Measurements from ENCODE around the gene UBXN10.
A peak's percentile ranks its signal among the peaks of the same experiment; 100 is the strongest.
"Not testable (repeated sequence)": the region's sequence is repeated elsewhere in the genome, so short reads cannot be mapped to it uniquely, and the experiment has no call there.

UBXN10 gene

DNA sequence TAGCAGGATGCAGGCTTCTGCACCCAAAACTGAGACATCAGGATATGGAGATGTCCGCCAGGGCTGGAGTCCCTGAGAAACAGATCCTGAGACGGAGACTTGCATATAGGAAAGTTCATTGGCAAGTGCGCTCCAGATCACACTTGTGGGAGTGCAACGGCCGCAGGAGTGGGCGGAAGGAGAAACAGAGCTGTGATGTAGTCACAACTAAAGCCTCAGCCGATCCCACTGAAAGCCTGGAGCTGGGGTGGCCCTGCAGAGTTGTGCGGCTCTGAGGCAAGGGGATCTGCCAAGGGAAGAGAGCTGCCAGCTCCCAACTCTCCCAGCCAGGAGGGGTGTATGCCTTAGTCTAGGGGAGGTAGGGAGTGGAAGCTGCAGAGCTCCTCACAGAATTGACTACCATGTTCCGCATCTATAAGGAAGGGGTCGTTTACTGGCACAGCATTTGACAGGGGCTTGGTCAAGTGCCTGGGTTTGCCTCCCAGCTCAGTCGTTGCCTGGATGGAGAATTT, 42.5 kb downstream of the UBXN10 start:
- DNase-seq (ENCODE audit: low spot score), result no peak
- in situ Hi-C loops (cut with MboI; ENCODE audit: low sequenced_read_pairs, unreplicated experiment), result no loop called here
- TF ChIP-seq, protein P1, sequence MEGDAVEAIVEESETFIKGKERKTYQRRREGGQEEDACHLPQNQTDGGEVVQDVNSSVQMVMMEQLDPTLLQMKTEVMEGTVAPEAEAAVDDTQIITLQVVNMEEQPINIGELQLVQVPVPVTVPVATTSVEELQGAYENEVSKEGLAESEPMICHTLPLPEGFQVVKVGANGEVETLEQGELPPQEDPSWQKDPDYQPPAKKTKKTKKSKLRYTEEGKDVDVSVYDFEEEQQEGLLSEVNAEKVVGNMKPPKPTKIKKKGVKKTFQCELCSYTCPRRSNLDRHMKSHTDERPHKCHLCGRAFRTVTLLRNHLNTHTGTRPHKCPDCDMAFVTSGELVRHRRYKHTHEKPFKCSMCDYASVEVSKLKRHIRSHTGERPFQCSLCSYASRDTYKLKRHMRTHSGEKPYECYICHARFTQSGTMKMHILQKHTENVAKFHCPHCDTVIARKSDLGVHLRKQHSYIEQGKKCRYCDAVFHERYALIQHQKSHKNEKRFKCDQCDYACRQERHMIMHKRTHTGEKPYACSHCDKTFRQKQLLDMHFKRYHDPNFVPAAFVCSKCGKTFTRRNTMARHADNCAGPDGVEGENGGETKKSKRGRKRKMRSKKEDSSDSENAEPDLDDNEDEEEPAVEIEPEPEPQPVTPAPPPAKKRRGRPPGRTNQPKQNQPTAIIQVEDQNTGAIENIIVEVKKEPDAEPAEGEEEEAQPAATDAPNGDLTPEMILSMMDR (IDR thresholded peaks at IDR 0.05; ENCODE audit: borderline replicate concordance, control extremely low read depth, extremely low read depth, insufficient read depth, missing control alignments), result no peak

DNA sequence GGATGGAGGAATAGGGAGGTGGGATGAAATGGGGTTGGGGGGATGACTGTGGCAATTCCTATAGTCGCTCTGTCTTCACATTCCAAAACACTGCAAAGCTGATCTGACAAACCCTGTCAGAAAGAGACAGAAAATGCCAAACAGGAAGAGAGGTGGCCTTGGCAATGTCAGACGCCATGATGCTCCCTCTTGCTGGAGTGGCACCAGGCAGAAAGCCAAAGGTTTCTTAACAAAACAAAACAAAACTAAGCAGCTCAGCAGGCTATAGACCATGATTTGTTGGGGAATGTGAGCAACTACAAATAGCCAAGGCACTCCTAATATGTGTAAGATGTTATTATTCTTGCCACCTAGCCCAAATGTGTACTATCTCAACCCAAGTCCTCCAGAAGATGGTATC, 43.3 kb downstream of the UBXN10 start:
- in situ Hi-C loops (cut with MboI; ENCODE audit: low sequenced_read_pairs, unreplicated experiment), result no loop called here
- DNase-seq (ENCODE audit: low spot score), result no peak
- TF ChIP-seq, protein P1 (IDR thresholded peaks at IDR 0.05; ENCODE audit: borderline replicate concordance, control extremely low read depth, extremely low read depth, insufficient read depth, missing control alignments), result no peak

DNA sequence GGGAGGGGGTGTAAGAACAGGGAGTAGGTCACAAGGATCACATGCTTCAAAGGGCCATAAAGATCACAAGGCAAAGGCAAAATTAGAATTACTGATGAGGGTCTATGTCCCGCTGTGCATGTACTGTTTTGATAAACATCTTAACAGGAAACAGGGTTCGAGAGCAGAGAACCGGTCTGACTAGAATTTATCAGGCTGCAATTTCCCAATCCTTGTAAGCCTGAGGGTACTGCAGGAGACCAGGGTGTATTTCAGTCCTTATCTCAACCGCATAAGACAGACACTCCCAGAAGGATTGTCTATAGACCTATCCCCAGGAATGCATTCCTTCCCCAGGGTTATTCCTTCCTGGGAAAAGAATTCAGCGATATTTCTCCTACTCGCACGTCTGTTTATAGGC, 46.7 kb downstream of the UBXN10 start:
- in situ Hi-C loops (cut with MboI; ENCODE audit: low sequenced_read_pairs, unreplicated experiment); DNase-seq (ENCODE audit: low spot score): not testable (repeated sequence)

DNA sequence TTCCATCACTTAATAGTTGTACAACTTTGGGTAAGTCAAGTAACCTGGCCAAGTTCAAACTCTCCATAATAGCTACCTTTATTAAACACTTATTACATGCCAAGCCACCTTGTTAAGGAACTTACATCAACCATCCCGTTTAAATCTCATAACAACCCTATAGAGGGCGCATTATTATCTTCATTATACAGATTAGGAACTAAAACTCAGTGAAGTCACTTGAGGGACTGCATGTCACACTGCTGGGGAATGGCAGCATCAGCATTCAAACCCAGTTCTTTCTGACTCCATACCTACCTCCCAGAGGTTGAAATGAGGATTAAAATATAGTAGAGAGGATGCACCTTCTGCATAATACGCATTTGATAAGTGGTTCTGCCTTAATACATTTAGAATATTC, 47.5 kb downstream of the UBXN10 start:
- peak; percentile 53 for DNase-seq (ENCODE audit: low spot score)
- in situ Hi-C loops (cut with MboI; ENCODE audit: low sequenced_read_pairs, unreplicated experiment), result no loop called here
- TF ChIP-seq, protein P1 (IDR thresholded peaks at IDR 0.05; ENCODE audit: borderline replicate concordance, control extremely low read depth, extremely low read depth, insufficient read depth, missing control alignments), result peak; percentile 8

DNA sequence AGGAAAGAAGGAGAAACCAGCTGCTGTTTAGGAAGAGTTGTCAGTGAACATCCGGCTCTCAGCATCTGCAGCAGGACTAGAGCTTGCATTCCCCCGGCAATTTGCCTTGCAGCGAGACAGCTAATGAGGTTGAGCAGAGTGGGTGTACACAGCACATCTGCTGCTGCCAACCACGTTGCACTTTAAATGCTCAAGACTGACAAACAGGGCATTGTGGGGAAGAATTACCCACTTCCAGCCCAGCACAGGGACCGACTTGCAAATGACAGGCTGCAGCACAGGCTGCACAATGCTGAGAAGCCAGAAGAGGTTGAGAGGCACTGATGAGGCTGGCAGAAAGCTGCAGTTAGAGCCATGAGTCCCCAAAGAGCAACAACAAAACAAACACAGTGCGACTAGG, 48.0 kb downstream of the UBXN10 start:
- no peak for DNase-seq (ENCODE audit: low spot score)
- TF ChIP-seq, protein P1 (IDR thresholded peaks at IDR 0.05; ENCODE audit: borderline replicate concordance, control extremely low read depth, extremely low read depth, insufficient read depth, missing control alignments), result no peak
- in situ Hi-C loops (cut with MboI; ENCODE audit: low sequenced_read_pairs, unreplicated experiment), result no loop called here

DNA sequence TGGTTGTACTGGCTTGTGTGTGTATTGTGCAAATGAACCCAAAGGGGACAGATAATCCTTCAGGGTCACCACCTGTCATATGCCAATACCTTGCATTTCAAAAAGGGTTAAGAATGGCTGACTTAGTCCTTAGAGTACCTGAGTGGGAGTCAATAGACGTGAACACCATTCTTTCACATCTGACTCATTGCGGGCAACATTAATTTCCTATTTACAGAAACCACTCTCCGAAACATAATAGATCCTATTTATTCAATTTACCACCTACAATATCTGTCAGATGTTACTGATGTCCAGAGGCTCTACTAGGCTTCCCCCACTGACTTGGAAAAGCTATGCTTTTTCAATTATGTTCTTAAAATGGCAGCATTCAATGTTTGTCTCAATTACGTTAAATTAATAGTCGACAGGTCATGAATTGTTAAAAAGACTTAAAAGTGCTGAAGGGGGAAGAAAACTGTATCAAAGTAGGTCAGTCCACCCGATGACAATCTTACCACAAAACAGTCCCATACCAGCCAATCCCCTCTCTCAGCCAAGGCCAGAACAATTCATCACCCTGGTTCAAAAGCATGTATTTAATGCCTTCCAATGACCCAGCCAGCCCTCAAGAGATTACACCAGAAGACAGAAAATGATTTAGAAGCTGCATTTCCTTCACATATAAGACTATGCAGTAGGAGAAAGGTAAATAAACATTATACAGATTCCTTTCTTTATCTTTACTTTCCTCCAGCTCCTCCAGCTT, 49.1 kb downstream of the UBXN10 start:
- no peak for DNase-seq (ENCODE audit: low spot score)
- TF ChIP-seq, protein P1 (IDR thresholded peaks at IDR 0.05; ENCODE audit: borderline replicate concordance, control extremely low read depth, extremely low read depth, insufficient read depth, missing control alignments), result no peak
- in situ Hi-C loops (cut with MboI; ENCODE audit: low sequenced_read_pairs, unreplicated experiment), result no loop called here

DNA sequence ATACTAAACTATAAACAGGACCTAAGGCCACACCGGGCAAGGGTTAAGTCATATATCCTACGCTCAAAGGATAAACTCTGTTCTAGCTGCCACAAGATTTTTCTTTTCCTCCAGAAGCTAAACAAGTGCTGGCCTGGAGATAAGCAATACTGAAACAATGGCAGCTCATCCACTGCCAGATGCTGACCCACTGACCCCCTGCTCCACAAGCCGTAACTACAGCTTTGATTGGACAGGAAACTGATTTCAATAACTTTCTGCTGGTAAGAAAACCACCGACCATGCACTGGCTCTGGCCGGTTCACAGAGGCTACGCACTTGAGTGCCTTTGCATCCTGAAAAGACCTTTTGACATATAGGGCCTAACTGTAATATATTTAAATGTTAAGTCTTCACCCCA, 51.8 kb downstream of the UBXN10 start:
- in situ Hi-C loops (cut with MboI; ENCODE audit: low sequenced_read_pairs, unreplicated experiment), result no loop called here
- TF ChIP-seq, protein P1 (IDR thresholded peaks at IDR 0.05; ENCODE audit: borderline replicate concordance, control extremely low read depth, extremely low read depth, insufficient read depth, missing control alignments), result no peak
- no peak for DNase-seq (ENCODE audit: low spot score)

Data from GM13976 (cell line).